Activated naive CD4-positive, alpha-beta T cell treated with anti-CD3 and anti-CD28 coated beads, Interleukin-2, amount 50 U/mL, for 72 hours (primary cell): ENCODE results near the gene ATXN3L. TPM values are rescaled to one million over a fixed set of nuclear protein-coding genes. Genes with fewer than 3 reads are reported as not detected.

ENCODE experiments used
- ATAC-seq, 2 donors: fragments of 150-1000 bp; cut with Tn5 transposase; 2 replicates each; pipeline ENCODE4 v1.10.0; 2021; ENCODE audit warnings: mild to moderate bottlenecking in 2 of 2, moderate library complexity in 2 of 2
- DNase-seq, 2 donors: peaks; one replicate each; pipeline ENCODE4 v3.0.0; 2021 to 2022; ENCODE audit warnings: low spot score in 2 of 2
- H3K27ac Mint-ChIP-seq, 2 donors: one replicate each; pipeline ENCODE4 v1.8.0; 2022; ENCODE audit warnings: mild to moderate bottlenecking in 2 of 2, mixed read lengths in 2 of 2
- H3K36me3 Mint-ChIP-seq, 2 donors: one replicate each; pipeline ENCODE4 v1.8.0; 2022; ENCODE audit warnings: mixed read lengths in 2 of 2
- H3K9me3 Mint-ChIP-seq, 2 donors: one replicate each; pipeline ENCODE4 v1.8.0; 2022; ENCODE audit warnings: mixed read lengths in 2 of 2
- total RNA-seq, 2 donors: library from RNA; stranded (reverse); gene quantifications; one replicate each; pipeline ENCODE4 v1.2.3, GENCODE V29; 2022

The ATXN3L gene
- not detected for total RNA-seq

- Mint-ChIP-seq H3K27ac (no peak within 1 kb of the TSS), H3K9me3 (peaks cover 0 to 5% of the 10 kb centered on the region in 2 donors), H3K36me3 (no peaks in the 10 kb centered on the region)
- DNase-seq (no peak), ATAC-seq (no peak)
Observed at GRCh38 chrX:13319953-13320352, at the start of gene ATXN3L. ATXN3L (minus strand) TSS chrX:13320053; CDS start chrX:13319934, 119 bp downstream.

- DNase-seq = no peak
- Mint-ChIP-seq H3K36me3 (no peaks in the 10 kb centered on the region), H3K9me3 (peaks cover 0 to 6% of the 10 kb centered on the region in 2 donors), H3K27ac (no peak overlapping the region)
- no peak for ATAC-seq
Observed at GRCh38 chrX:13369256-13370030, 49.6 kb upstream of the ATXN3L start.

- no peak for ATAC-seq
- no peak overlapping the region for H3K27ac Mint-ChIP-seq
- peaks cover 0 to 6% of the 10 kb centered on the region in 2 donors for H3K9me3 Mint-ChIP-seq
- no peak for DNase-seq
- H3K36me3 Mint-ChIP-seq = no peaks in the 10 kb centered on the region
Observed at GRCh38 chrX:13367950-13368349, 48.1 kb upstream of the ATXN3L start.

GRCh38 chrX:13366698-13367097 lies 46.8 kb upstream of the ATXN3L start:
- H3K27ac Mint-ChIP-seq = no peak overlapping the region
- no peak for ATAC-seq

GRCh38 chrX:13365161-13365560 lies 45.3 kb upstream of the ATXN3L start:
- H3K36me3 Mint-ChIP-seq = no peaks in the 10 kb centered on the region
- H3K27ac Mint-ChIP-seq = no peak overlapping the region
- no peaks in the 10 kb centered on the region for H3K9me3 Mint-ChIP-seq
- DNase-seq (no peak), ATAC-seq (no peak)

More at GRCh38 chrX:13366698-13367097, 46.8 kb upstream of the ATXN3L start:
- Mint-ChIP-seq H3K9me3 (peaks cover 0 to 4% of the 10 kb centered on the region in 2 donors), H3K36me3 (no peaks in the 10 kb centered on the region)
- no peak for DNase-seq

- Mint-ChIP-seq H3K36me3 (no peaks in the 10 kb centered on the region), H3K9me3 (no peaks in the 10 kb centered on the region), H3K27ac (no peak overlapping the region)
- no peak for ATAC-seq
- no peak for DNase-seq
Observed at GRCh38 chrX:13364230-13364857, 44.5 kb upstream of the ATXN3L start.

GRCh38 chrX:13360146-13360545 lies 40.3 kb upstream of the ATXN3L start:
- ATAC-seq (no peak), DNase-seq (no peak)
- Mint-ChIP-seq H3K36me3 (no peaks in the 10 kb centered on the region), H3K27ac (no peak overlapping the region), H3K9me3 (no peaks in the 10 kb centered on the region)

GRCh38 chrX:13357925-13358324 lies 38.1 kb upstream of the ATXN3L start:
- H3K9me3 Mint-ChIP-seq = no peaks in the 10 kb centered on the region

GRCh38 chrX:13346646-13347045 lies 26.8 kb upstream of the ATXN3L start:
- Mint-ChIP-seq H3K9me3 (no peaks in the 10 kb centered on the region), H3K36me3 (no peaks in the 10 kb centered on the region), H3K27ac (no peak overlapping the region)
- DNase-seq = no peak
- ATAC-seq = no peak

More at GRCh38 chrX:13357925-13358324, 38.1 kb upstream of the ATXN3L start:
- ATAC-seq (no peak), DNase-seq (no peak)
- Mint-ChIP-seq H3K36me3 (no peaks in the 10 kb centered on the region), H3K27ac (no peak overlapping the region)

- DNase-seq = no peak
- H3K27ac Mint-ChIP-seq = no peak overlapping the region
- no peaks in the 10 kb centered on the region for H3K36me3 Mint-ChIP-seq
- ATAC-seq = no peak
- no peaks in the 10 kb centered on the region for H3K9me3 Mint-ChIP-seq
Observed at GRCh38 chrX:13345438-13345837, 25.6 kb upstream of the ATXN3L start.

GRCh38 chrX:13345037-13345436 lies 25.2 kb upstream of the ATXN3L start:
- Mint-ChIP-seq H3K36me3 (no peaks in the 10 kb centered on the region), H3K27ac (no peak overlapping the region), H3K9me3 (no peaks in the 10 kb centered on the region)
- ATAC-seq (no peak), DNase-seq (no peak)

- H3K36me3 Mint-ChIP-seq = no peaks in the 10 kb centered on the region
- DNase-seq (no peak), ATAC-seq (no peak)
- H3K9me3 Mint-ChIP-seq = no peaks in the 10 kb centered on the region
- H3K27ac Mint-ChIP-seq = no peak overlapping the region
Observed at GRCh38 chrX:13341491-13342101, 21.7 kb upstream of the ATXN3L start.

- no peak overlapping the region for H3K27ac Mint-ChIP-seq
- ATAC-seq = no peak
- no peak for DNase-seq
- H3K9me3 Mint-ChIP-seq = no peaks in the 10 kb centered on the region
- H3K36me3 Mint-ChIP-seq = no peaks in the 10 kb centered on the region
Observed at GRCh38 chrX:13340182-13340791, 20.4 kb upstream of the ATXN3L start.

GRCh38 chrX:13339607-13340006 lies 19.8 kb upstream of the ATXN3L start:
- H3K9me3 Mint-ChIP-seq = no peaks in the 10 kb centered on the region
- H3K36me3 Mint-ChIP-seq = no peaks in the 10 kb centered on the region
- H3K27ac Mint-ChIP-seq = no peak overlapping the region
- DNase-seq (no peak), ATAC-seq (no peak)

- no peaks in the 10 kb centered on the region for H3K36me3 Mint-ChIP-seq
- no peak for DNase-seq
- ATAC-seq = no peak
- H3K27ac Mint-ChIP-seq = no peak overlapping the region
- no peaks in the 10 kb centered on the region for H3K9me3 Mint-ChIP-seq
Observed at GRCh38 chrX:13338996-13339515, 19.2 kb upstream of the ATXN3L start.

GRCh38 chrX:13334491-13334890 lies 14.6 kb upstream of the ATXN3L start:
- Mint-ChIP-seq H3K27ac (no peak overlapping the region), H3K36me3 (no peaks in the 10 kb centered on the region), H3K9me3 (no peaks in the 10 kb centered on the region)
- ATAC-seq = no peak
- DNase-seq = no peak

- no peak for DNase-seq
- no peak overlapping the region for H3K27ac Mint-ChIP-seq
- no peaks in the 10 kb centered on the region for H3K36me3 Mint-ChIP-seq
- no peaks in the 10 kb centered on the region for H3K9me3 Mint-ChIP-seq
- ATAC-seq = no peak
Observed at GRCh38 chrX:13330446-13330845, 10.6 kb upstream of the ATXN3L start.
